Endothelial cell (in vitro differentiated cells): ENCODE measurements around the gene LTBP4. TPM values are rescaled to one million over a fixed set of nuclear protein-coding genes. Genes with fewer than 3 reads are reported as not detected.

Source experiments
- DNase-seq: peaks from one replicate; pipeline ENCODE4 v3.0.0; 2021; ENCODE audit warnings: low spot score
- H3K27ac Mint-ChIP-seq: one replicate; pipeline ENCODE4 v1.8.0; 2021; ENCODE audit warnings: mixed read lengths, inconsistent platforms; ENCODE audit not compliant: unreplicated experiment
- H3K27me3 Mint-ChIP-seq: one replicate; pipeline ENCODE4 v1.8.0; 2021; ENCODE audit warnings: mild to moderate bottlenecking, moderate library complexity, mixed read lengths, inconsistent platforms; ENCODE audit not compliant: unreplicated experiment
- H3K36me3 Mint-ChIP-seq: one replicate; pipeline ENCODE4 v1.8.0; 2021; ENCODE audit warnings: mild to moderate bottlenecking, low read depth, mixed read lengths, inconsistent platforms; ENCODE audit not compliant: unreplicated experiment
- H3K4me1 Mint-ChIP-seq: one replicate; pipeline ENCODE4 v1.8.0; 2021; ENCODE audit warnings: mild to moderate bottlenecking, mixed read lengths, inconsistent platforms; ENCODE audit not compliant: unreplicated experiment
- H3K4me3 Mint-ChIP-seq: one replicate; pipeline ENCODE4 v1.8.0; 2021; ENCODE audit warnings: mild to moderate bottlenecking, mixed read lengths, inconsistent platforms; ENCODE audit not compliant: unreplicated experiment
- H3K9me3 Mint-ChIP-seq: one replicate; pipeline ENCODE4 v1.8.0; 2021; ENCODE audit warnings: mixed read lengths, inconsistent platforms; ENCODE audit not compliant: unreplicated experiment
- total RNA-seq: library from RNA; stranded (reverse); fragmentation: NEBNext Ultra II Directional; extraction: Animal tissue kit (Norgen Biotek cat#: 25700); gene quantifications from one replicate; pipeline ENCODE4 v1.2.1, GENCODE V29; 2021; ENCODE audit not compliant: unreplicated experiment
- TF ChIP-seq, protein P1 (sequence below): fragments of 200-600 bp; sonication (generic); IDR thresholded peaks from one replicate; pipeline ENCODE4 v1.5.0; 2021; ENCODE audit warnings: antibody characterized with exemption; ENCODE audit not compliant: unreplicated experiment

LTBP4 gene
- total RNA-seq, 1 donor from 2014 or later = 175 TPM

DNA sequence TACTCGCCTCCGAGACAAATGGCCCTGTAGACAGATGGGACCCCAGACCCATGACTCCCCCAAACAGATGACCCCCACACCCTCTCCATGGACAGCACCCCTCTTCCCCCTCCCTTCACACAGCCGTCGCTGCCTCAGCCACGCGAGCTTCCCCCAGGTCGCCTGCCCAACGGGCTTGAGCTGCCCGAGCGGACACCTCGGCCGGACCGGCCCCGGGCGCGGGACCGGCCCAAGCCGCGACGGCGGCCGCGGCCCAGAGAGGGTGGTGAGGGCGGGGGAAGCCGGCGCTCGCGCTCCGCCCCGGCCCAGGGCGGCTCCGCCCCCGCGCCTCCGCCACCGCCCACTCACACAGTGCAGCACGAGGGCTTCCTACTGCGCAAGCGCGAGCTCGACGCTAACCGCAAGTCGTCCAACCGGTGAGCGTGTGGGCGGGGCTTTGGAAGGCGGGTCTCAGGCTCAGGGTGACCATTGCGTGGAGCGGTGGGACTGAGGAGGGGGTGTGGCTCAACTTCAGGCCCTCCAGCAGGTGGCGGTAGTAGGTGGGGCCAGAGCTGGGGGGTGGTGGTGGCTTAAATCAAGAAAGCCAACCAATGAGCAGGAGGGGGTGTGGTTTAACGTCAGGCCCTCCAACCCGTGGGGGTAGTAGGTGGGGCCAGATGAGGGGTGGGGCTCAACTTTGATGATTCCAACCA is 30.7 kb upstream of the LTBP4 start:
- peak; percentile 98 for DNase-seq
- H3K4me1 Mint-ChIP-seq = peaks cover 9% of the 10 kb centered on the region
- TF ChIP-seq, protein P1, sequence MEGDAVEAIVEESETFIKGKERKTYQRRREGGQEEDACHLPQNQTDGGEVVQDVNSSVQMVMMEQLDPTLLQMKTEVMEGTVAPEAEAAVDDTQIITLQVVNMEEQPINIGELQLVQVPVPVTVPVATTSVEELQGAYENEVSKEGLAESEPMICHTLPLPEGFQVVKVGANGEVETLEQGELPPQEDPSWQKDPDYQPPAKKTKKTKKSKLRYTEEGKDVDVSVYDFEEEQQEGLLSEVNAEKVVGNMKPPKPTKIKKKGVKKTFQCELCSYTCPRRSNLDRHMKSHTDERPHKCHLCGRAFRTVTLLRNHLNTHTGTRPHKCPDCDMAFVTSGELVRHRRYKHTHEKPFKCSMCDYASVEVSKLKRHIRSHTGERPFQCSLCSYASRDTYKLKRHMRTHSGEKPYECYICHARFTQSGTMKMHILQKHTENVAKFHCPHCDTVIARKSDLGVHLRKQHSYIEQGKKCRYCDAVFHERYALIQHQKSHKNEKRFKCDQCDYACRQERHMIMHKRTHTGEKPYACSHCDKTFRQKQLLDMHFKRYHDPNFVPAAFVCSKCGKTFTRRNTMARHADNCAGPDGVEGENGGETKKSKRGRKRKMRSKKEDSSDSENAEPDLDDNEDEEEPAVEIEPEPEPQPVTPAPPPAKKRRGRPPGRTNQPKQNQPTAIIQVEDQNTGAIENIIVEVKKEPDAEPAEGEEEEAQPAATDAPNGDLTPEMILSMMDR = peak; percentile 42
- H3K36me3 Mint-ChIP-seq = no peaks in the 10 kb centered on the region
- no peak overlapping the region for H3K27ac Mint-ChIP-seq
- H3K9me3 Mint-ChIP-seq = no peaks in the 10 kb centered on the region
- peak overlapping the region; percentile 83 for H3K4me3 Mint-ChIP-seq
- H3K27me3 Mint-ChIP-seq = peaks cover 27% of the 10 kb centered on the region

GRCh38 chr19:40571005-40571318 is 30.2 kb upstream of the LTBP4 start:
- H3K27me3 Mint-ChIP-seq = peaks cover 27% of the 10 kb centered on the region
- peaks cover 9% of the 10 kb centered on the region for H3K4me1 Mint-ChIP-seq
- DNase-seq = no peak
- H3K4me3 Mint-ChIP-seq = peak overlapping the region; percentile 19
- H3K36me3 Mint-ChIP-seq = no peaks in the 10 kb centered on the region
- no peaks in the 10 kb centered on the region for H3K9me3 Mint-ChIP-seq
- TF ChIP-seq, protein P1 = peak; percentile 4
- H3K27ac Mint-ChIP-seq = no peak overlapping the region

DNA sequence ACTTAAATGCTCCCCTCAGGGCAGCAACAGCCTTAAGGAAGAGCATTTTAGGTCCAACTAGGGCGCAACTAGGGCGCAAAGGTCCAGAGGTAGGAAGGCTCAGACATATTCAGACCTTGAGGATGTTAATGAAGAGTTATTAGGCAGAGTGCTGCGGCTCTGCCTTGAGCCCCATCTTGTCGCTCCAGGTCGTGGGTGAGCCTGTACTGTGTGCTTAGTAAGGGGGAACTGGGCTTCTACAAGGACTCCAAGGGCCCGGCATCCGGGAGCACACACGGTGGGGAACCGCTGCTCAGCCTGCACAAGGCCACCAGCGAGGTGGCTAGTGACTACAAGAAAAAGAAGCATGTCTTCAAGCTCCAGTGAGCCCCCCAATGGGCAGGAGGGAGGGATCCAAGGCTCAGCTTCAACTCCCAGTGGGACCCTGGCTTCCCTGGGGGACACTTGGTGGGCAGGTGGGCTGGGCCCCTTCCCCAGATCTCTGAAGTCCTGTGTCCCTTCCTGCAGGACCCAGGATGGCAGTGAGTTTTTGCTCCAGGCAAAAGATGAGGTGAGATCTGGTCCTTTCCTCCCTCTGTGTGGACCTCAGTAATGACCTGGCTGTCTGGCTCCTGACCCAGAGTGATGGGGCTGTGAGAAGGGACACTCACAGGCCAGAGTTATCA is 29.2 kb upstream of the LTBP4 start:
- no peak for DNase-seq
- H3K27ac Mint-ChIP-seq = no peak overlapping the region
- no peaks in the 10 kb centered on the region for H3K36me3 Mint-ChIP-seq
- TF ChIP-seq, protein P1 = no peak
- no peaks in the 10 kb centered on the region for H3K9me3 Mint-ChIP-seq
- peaks cover 26% of the 10 kb centered on the region for H3K27me3 Mint-ChIP-seq
- H3K4me3 Mint-ChIP-seq = no peak overlapping the region
- peaks cover 9% of the 10 kb centered on the region for H3K4me1 Mint-ChIP-seq

- peaks cover 18% of the 10 kb centered on the region for H3K27me3 Mint-ChIP-seq
- no peak overlapping the region for H3K27ac Mint-ChIP-seq
- no peaks in the 10 kb centered on the region for H3K9me3 Mint-ChIP-seq
- H3K4me1 Mint-ChIP-seq = peaks cover 11% of the 10 kb centered on the region
- TF ChIP-seq, protein P1 = no peak
- no peak overlapping the region for H3K4me3 Mint-ChIP-seq
- DNase-seq = no peak
- peaks cover 5% of the 10 kb centered on the region for H3K36me3 Mint-ChIP-seq
These were observed 25.8 kb upstream of the LTBP4 start for GRCh38 chr19:40575326-40575725.

DNA sequence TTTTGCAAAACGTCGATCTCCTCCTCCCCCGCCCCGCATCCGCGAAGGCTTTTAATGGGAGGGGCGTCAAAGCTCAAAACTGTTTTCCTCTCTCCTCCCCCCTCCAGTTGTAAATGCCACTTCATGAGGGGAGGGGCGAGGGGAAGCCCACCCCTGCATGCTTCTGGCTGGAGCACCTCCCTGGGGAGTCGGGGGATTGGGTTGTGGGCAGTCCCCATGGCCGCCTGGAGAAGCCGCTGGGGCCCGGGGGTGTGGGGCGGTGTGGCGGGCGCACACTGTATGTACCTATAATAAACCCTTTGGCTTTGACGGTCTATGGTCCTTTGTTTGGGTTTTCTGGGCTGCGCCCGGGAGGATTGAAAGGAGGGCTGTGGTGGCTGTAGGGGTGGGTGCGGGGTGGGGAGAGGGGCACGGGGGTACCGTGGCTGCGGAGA is 25.0 kb upstream of the LTBP4 start:
- peak overlapping the region; percentile 91 for H3K4me3 Mint-ChIP-seq
- TF ChIP-seq, protein P1 = no peak
- H3K27ac Mint-ChIP-seq = no peak overlapping the region
- H3K9me3 Mint-ChIP-seq = no peaks in the 10 kb centered on the region
- no peak for DNase-seq
- peaks cover 13% of the 10 kb centered on the region for H3K27me3 Mint-ChIP-seq
- peaks cover 11% of the 10 kb centered on the region for H3K4me1 Mint-ChIP-seq
- H3K36me3 Mint-ChIP-seq = peaks cover 11% of the 10 kb centered on the region
